GM21423 (cell line): ENCODE data around the gene DOCK1.

Source experiments
- ATAC-seq: cut with Tn5 transposase; IDR thresholded peaks from one replicate; pipeline ENCODE4 v1.9.1; 2021; ENCODE audit warnings: mild to moderate bottlenecking, moderate library complexity; ENCODE audit not compliant: unreplicated experiment

DOCK1 gene

DNA sequence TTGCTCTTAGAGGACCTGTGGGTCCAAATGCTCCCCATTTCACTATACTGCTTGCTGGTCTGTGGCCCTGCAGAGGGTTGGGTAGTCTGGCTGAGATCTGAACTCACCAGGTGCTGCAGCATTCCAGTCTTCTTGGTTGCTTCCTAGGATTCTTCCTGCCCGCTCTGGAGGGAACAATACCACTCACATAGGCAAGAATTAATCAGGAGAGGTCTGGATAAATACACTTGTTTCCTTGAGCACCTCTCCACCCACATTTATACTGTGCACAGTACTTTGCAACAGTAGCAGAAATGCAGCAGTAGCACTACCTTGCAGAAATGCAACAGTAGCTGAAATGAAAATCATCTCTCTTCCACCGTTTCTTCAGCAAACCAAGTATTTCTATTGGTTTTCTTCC is 165.9 kb downstream of the DOCK1 start:
- no peak for ATAC-seq

DNA sequence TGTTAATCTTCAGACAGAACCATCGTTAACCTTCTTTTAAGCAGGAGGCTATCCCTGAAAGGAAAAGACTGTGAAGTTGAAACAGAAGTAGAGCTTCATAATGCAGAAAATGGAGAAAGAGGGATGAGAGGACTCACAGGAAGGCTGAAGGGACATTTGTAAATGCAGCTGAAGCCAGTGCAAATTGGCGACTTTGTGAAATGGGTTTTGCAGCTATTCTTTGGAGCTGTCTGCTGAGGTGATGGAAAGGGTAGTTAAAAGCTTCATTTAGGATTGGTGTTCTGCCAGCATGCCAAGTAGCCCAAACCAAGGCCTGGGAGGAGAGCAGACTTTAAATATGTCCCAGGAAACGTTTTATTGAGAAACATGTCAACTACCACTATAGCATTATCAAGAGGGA is 168.4 kb downstream of the DOCK1 start:
- no peak for ATAC-seq

GRCh38 chr10:127079392-127079791 is 174.2 kb downstream of the DOCK1 start:
- no peak for ATAC-seq

DNA sequence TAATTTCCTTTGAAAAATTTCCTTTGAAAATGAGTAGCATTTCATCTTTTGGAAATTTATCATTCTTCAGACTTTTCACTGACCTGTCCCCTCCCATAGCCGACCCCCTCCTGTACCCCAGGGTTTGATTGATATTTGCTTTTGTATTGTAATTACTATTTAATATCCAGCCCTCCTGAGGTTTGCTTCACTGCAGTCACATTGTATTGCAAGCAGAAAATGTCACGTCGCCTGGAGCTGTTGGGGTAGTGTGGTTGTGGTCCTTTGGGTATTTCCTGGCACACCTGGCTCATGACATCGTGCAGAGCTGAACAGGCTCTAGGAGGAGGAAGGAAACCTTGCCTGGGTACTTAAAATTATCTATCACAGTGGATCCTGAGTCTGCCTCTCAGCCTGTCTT is 175.1 kb downstream of the DOCK1 start:
- ATAC-seq = no peak

DNA sequence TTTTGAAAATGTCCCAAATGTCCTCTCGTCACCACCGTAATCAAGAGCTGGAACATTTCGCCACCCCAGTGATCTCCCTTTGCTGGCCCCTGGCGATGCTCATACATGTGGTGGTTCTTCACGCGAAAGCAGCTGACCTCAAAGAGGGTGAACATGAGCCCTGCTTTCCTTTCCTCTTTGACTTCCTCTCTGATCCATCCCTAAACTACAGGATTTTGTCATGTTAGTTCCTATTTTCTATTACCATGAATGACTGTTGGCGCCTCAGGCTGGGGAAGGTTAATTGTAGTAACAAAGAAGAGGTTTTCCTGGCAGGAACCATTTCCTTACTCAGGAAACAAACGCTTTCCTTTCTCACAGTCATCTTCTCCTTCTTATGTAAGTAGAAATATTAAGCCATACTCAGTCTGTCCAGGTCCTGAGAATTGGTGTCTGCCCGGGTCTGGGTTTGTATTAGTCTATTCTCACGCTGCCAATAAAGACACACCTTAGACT is 176.7 kb downstream of the DOCK1 start:
- ATAC-seq = no peak

DNA sequence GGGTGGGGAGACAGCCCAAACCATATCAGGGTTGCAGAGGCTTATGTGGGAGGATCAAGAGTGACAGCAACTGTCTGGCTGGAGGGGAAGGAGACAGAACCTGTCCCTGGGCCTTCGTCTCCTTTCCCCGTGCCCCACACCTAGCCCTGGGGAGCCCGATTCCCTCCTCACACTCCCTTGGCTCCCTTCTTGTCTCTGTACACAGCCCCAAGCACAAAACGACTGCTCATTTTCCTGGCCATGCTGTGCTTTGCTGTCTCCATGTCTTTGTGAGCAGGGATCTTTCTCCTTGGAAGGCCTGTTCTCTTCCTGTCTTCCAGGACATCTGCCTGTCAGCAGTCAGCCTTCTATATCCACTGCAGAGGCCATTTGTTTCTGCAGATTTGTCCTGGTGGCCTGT is 177.4 kb downstream of the DOCK1 start:
- ATAC-seq = no peak

DNA sequence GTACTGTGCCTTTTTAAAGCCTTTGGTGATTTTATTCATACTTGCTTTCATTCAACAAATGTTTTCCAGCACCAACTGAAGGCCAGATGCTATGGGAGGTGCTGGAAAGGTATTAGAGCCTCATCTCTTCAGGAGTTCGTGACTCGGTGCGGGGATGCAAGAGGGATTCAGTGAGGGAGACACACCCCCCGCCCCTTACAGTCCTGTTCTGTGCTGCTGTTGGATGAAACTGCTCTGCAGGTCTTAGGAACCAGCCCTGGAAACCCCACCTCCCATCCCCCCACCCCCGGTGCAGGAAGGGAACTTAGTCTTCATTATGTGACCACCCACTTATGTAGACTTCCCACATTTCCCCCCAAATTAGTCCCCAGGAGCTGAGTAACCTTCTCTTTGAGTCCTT is 180.7 kb downstream of the DOCK1 start:
- ATAC-seq = no peak

DNA sequence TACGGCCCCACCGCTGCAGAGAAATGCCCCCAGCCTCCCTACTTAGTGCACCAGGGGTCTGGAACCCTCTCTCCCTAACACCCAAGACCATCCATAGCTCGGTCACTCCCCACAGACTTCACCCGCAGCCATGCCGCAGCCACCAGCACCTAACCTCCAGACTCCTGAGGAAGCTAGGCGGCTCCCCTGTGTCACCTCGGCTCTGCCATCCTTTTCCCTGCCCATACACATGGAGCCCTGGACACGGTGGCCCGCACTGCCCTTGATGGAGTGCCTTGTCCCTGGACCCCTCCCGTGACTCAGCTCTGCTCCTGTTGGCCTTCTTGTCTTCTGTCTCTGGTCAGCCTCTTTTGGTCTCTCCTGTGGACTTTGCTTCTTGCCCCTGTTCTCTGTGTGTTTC is 183.7 kb downstream of the DOCK1 start:
- ATAC-seq = no peak

- no peak for ATAC-seq
Measured at GRCh38 chr10:127089446-127089845, 184.2 kb downstream of the DOCK1 start.

GRCh38 chr10:127090138-127090537 is 184.9 kb downstream of the DOCK1 start:
- no peak for ATAC-seq

GRCh38 chr10:127091354-127091753 is 186.1 kb downstream of the DOCK1 start:
- ATAC-seq = no peak

GRCh38 chr10:127092916-127093315 is 187.7 kb downstream of the DOCK1 start:
- ATAC-seq = no peak

DNA sequence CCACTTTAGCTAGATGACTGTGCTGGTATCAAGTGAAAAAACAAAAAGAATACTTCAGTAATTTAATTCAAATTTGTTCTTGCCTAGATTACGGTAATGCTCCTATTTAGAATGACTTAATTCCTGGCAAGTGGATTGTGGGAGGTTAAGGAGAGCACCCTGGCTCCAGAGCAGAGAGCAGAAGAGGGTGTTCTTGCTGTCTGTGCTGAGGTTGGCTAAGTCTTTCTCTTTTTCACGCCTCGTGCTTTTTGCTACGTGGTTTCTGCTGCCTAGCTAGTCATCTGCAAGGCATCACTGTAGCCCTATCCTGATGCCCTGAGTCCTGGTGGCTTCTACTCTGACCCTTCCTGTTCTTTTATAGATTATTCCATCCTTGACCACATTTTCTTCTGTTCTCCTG is 189.8 kb downstream of the DOCK1 start:
- no peak for ATAC-seq

GRCh38 chr10:127100983-127101615 is 195.9 kb downstream of the DOCK1 start:
- ATAC-seq = no peak

DNA sequence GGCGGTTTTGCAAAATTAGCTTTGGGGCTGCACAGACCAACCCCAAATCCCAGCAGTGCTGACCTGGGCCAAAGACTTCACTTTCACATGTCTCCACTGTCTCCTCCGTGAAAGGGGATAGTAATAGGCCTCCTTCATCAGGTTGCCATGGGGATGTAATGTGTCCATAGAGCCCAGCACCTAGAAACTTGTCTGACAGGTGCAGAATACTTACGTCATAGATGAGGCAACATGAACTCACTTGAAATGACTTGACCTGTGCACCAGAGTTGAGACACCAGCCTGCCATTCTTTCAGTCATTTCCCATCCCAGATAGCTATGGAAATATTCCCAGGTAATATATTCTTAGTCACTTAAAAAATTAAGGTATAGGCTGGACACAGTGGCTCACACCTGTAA is 196.9 kb downstream of the DOCK1 start:
- no peak for ATAC-seq

DNA sequence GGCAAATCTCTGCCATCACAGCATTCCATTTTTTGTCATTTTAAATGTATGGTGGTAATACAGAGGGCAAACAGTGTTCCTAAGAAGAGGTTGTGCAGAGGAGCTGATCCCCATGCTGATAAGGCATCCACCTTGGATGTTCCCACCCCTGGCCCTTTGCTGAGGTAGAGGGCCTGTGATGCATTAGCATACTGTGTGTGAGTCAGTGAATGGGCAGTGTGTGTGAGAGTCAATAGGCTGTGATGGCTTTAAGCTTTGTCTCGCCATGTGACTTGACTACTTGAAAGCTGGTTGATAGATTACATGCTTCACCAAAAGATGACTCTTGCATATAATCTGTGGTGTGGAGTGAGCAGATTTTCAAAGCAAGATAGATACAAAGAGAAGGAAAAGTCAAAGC is 209.9 kb downstream of the DOCK1 start:
- ATAC-seq = no peak

- ATAC-seq = no peak
Measured at GRCh38 chr10:127117125-127117524, 211.9 kb downstream of the DOCK1 start.

GRCh38 chr10:127118034-127118433 is 212.8 kb downstream of the DOCK1 start:
- no peak for ATAC-seq

- ATAC-seq = no peak
Measured at GRCh38 chr10:127119936-127120335, 214.7 kb downstream of the DOCK1 start.

DNA sequence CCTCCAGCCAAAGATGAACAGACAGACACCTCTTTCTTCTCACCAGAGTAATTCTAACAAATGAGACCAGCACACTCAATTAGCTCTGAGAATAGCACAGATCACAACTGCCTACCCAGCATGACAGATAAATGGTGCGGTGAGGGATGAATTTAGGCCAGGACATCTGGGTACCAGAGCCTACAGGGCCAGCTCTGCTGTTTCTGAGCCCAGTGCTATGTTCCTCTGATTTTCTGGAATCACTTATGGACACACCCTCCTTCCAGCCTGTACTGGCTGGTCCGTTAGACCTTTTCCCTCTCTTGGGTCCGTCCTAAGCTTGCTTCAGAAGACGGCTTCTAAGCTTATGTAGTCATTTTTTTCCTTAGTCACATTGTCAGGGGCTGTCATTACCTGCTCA is 217.6 kb downstream of the DOCK1 start:
- no peak for ATAC-seq

- no peak for ATAC-seq
Measured at GRCh38 chr10:127123626-127124025, 218.4 kb downstream of the DOCK1 start.

- ATAC-seq = no peak
Measured at GRCh38 chr10:127125331-127125730, 220.1 kb downstream of the DOCK1 start.

DNA sequence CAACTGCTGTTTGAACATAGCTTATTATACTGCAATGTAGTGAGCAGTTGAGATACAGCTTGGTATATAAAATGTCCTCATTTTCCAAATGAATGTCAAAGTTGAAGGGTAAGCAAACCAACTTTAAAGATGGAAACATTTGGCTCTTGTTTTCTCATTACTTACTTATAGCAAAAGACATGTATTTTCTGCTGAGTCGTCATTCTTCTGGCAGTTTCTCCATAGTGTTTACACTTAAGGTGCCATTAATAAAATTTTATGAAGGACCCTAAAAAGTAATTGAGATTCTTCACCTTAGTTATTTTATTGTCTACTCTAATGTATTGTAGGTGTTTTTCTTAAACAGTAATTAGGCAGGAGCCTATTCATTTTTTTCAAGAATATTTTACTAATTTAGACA is 222.6 kb downstream of the DOCK1 start:
- no peak for ATAC-seq
